Mononuclear cell (primary cell): ENCODE data around the gene ADGRG1. TPM values are rescaled to one million over a fixed set of nuclear protein-coding genes. Genes with fewer than 3 reads are reported as not detected.
"Not testable (repeated sequence)": the region's sequence is repeated elsewhere in the genome, so short reads cannot be mapped to it uniquely, and the experiment has no call there.

Experiments used
- H3K27me3 ChIP-seq: 2 replicates; pipeline ENCODE4 v1.6.0; 2011; ENCODE audit warnings: low read length, control low read depth; ENCODE audit not compliant: insufficient read depth
- H3K4me1 ChIP-seq: 2 replicates; pipeline ENCODE4 v1.5.1; 2011; ENCODE audit warnings: mild to moderate bottlenecking, low read length, control low read depth; ENCODE audit not compliant: insufficient read depth
- H3K4me3 ChIP-seq: 2 replicates; pipeline ENCODE4 v1.5.1; 2011; ENCODE audit warnings: mild to moderate bottlenecking, low read length, moderate library complexity
- H3K9me3 ChIP-seq: 2 replicates; pipeline ENCODE4 v1.5.1; 2011; ENCODE audit warnings: low read depth, mild to moderate bottlenecking, control low read depth, low read length
- total RNA-seq: library from RNA; depleted of rRNA; stranded (reverse); fragments of >200 nt; gene quantifications from one replicate; pipeline ENCODE4 v1.2.3, GENCODE V29; 2012

Gene ADGRG1
- total RNA-seq, 1 donor: 12.2 TPM

DNA sequence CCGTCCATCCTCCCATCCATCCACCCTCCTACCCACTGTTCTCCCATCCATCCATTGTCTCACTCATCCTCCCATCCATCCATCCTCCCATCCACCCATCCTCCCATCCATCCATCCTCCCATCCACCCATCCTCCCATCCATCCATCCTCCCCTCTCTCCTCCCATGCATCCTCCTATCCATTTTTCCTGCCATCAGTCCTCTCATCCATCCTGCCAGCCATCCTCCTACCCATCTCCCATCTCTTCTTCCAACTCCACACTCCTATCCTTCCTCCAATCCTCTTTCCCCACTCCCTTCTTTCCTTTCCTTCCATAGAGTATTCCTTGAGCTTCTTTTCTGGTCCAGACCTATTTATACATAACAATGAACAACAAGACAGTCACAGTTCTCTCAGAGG lies 78.3 kb downstream of the ADGRG1 start:
- Histone ChIP-seq H3K27me3 (no peaks in the 10 kb centered on the region), H3K9me3 (no peaks in the 10 kb centered on the region), H3K4me1 (no peaks in the 10 kb centered on the region), H3K4me3 (no peak overlapping the region)

DNA sequence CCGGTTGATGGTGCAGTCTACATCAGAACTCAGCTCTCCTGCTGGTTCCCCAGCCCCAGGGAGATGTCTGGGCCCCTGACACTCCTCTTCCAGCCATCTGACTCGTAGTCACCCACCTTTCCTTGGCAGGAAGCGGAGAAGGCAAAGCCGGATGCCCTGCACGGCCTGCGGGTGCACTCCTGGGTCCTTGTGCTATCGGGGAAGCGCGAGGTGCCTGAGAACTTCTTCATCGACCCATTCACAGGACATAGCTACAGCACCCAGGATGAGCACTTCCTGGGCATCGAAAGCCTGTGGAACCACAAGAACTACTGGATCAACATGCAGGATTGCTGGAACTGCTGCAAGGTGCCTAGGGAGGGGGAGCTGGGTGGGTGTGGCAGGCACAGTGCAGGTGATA lies 78.9 kb downstream of the ADGRG1 start:
- H3K27me3 ChIP-seq: no peaks in the 10 kb centered on the region
- H3K4me1 ChIP-seq: no peaks in the 10 kb centered on the region
- H3K4me3 ChIP-seq: no peak overlapping the region
- H3K9me3 ChIP-seq: no peaks in the 10 kb centered on the region

DNA sequence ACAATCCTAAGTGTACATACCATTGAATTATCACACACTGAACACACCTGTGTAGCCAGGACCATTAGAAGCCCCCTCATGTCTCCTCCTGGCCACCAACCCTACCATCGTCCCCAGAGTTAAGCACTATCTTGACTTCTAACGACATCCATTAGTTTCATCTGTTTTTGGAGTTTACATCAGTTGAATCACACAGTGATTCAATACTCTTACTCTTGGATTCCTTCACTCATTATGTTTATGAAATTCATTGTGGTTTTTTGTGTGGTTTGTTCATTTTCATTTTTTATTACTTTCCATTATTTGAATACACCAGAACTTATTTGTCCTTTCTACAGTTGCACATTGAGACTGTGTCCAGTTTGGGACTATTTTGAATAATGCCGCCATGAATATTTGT lies 79.7 kb downstream of the ADGRG1 start:
- Histone ChIP-seq H3K4me1 (no peaks in the 10 kb centered on the region), H3K9me3 (no peaks in the 10 kb centered on the region), H3K4me3 (no peak overlapping the region), H3K27me3 (no peaks in the 10 kb centered on the region)

GRCh38 chr16:57709663-57710062 lies 81.2 kb downstream of the ADGRG1 start:
- Histone ChIP-seq H3K9me3 (no peaks in the 10 kb centered on the region), H3K4me3 (no peak overlapping the region), H3K4me1 (no peaks in the 10 kb centered on the region), H3K27me3 (no peaks in the 10 kb centered on the region)

DNA sequence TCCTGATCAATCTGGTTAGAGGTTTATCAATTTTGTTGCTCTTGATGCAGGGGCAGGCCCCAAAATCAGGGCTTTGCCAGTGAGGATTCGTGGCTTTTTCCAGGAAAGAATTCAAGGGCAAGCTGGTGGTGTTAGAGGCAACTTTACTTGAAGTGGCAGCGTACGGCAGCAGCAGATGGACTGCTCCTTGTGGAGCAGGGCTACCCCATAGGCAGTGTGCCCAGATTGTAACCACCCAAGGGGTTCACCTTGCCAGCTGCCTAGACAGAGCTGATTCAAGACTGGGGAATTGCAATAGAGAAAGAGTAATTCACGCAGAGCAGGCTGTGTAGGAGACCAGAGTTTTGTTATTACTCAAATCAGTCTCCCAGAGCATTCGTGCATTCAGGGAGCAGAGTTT lies 82.9 kb downstream of the ADGRG1 start:
- H3K27me3 ChIP-seq: no peaks in the 10 kb centered on the region
- no peaks in the 10 kb centered on the region for H3K4me1 ChIP-seq
- H3K9me3 ChIP-seq: no peaks in the 10 kb centered on the region
- no peak overlapping the region for H3K4me3 ChIP-seq

DNA sequence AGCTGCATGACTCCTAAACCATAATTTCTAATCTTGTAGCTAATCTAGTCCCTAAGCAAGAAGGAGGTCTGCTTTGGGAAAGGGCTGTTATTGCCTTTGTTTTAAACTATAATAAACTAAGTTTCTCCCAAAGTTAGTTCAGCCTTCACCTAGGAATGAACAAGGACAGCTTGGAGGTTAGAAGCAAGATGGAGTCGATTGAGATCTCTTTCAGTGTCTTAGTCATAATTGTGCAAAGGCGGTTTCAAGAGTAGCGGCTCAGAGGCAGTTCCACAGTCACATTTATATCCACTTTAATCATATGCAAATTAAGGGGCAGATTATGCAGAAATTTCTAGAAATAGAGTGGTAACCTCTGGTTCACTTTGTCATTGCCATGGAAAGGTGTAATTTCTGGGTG lies 83.6 kb downstream of the ADGRG1 start:
- Histone ChIP-seq H3K27me3 (no peaks in the 10 kb centered on the region), H3K4me3 (no peak overlapping the region), H3K9me3 (no peaks in the 10 kb centered on the region), H3K4me1 (no peaks in the 10 kb centered on the region)

DNA sequence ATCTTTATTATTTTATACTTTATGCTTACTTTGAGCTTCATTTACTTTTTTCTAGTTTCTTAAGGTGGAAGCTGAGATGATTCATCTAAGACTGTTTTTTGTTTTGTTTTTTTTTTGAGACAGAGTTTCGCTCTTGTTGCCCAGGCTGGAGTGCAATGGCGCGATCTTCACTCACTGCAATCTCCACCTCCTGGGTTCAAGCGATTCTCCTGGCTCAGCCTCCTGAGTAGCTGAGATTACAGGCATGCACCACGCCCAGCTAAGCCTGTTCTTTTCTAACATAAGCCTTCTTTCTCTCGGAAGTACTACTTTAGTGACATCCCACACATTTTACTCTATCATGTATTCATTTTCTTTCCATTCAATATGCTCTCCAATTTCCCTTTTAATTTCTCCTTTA lies 84.1 kb downstream of the ADGRG1 start:
- not testable (repeated sequence) for H3K9me3 ChIP-seq, H3K4me3 ChIP-seq, H3K27me3 ChIP-seq, H3K4me1 ChIP-seq

DNA sequence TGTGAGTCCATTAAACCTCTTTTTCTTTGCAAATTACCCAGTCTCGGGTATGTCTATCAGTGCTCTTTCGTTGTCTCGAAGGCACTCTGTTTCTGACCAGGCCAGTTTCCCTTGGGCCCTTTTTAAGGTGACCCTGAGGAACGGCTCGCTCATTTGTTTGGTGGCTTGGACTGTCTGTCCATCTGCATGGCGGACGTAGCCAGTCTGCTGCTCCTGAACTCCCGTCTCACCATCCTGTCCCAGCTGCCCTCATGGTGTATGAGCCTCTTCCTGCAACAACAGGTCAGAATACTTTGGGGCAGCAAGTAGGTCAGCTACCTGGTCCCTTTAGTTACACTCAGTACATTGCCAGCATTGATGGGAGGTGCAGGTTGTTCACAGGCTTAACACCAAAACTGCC lies 85.2 kb downstream of the ADGRG1 start:
- no peak overlapping the region for H3K4me3 ChIP-seq
- no peaks in the 10 kb centered on the region for H3K4me1 ChIP-seq
- no peaks in the 10 kb centered on the region for H3K9me3 ChIP-seq
- no peaks in the 10 kb centered on the region for H3K27me3 ChIP-seq

DNA sequence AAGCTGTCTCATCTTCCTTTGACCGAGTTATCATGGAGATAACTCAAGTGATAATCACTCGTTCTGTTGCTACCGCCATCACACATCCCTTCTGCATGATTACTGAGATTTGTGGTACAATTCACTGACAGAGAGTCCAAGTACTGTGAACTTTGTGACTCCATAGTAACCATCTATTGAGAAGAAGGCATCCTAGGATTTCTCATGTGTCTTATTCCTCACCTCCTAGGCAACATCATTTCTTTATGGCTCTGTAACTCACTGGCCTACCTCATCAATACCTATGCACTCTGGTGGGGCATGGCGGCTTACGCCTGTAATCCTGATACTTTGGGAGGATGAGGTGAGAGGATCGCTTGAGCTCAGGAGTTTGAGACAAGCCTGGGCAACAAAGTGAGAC lies 85.6 kb downstream of the ADGRG1 start:
- Histone ChIP-seq H3K4me3 (no peak overlapping the region), H3K4me1 (no peaks in the 10 kb centered on the region), H3K9me3 (no peaks in the 10 kb centered on the region), H3K27me3 (no peaks in the 10 kb centered on the region)

Other genes starting within 250 kb of the ADGRG1 start
- not detected for gene CCL17, start 223.9 kb upstream of the ADGRG1 start, total RNA-seq
- gene CIAPIN1, start 181.2 kb upstream of the ADGRG1 start, total RNA-seq: 30.6 TPM
- 5.6 TPM for gene COQ9, start 181.2 kb upstream of the ADGRG1 start, total RNA-seq
- gene POLR2C, start 166.0 kb upstream of the ADGRG1 start, total RNA-seq: 103 TPM
- 0.94 TPM for gene DOK4, start 142.1 kb upstream of the ADGRG1 start, total RNA-seq
- gene CCDC102A, start 92.1 kb upstream of the ADGRG1 start, total RNA-seq: 1.9 TPM
- 1.8 TPM for gene ADGRG5, start 86.0 kb upstream of the ADGRG1 start, total RNA-seq
- gene ADGRG3, start 39.7 kb downstream of the ADGRG1 start, total RNA-seq: 1.7 TPM
- gene DRC7, start 66.2 kb downstream of the ADGRG1 start, total RNA-seq: 0.63 TPM
- gene KATNB1, start 107.1 kb downstream of the ADGRG1 start, total RNA-seq: 11.8 TPM
- 5.8 TPM for gene KIFC3, start 173.9 kb downstream of the ADGRG1 start, total RNA-seq